Mammary microvascular endothelial cell (primary cell): ENCODE data around the gene CPEB1. TPM values are rescaled to one million over a fixed set of nuclear protein-coding genes. Genes with fewer than 3 reads are reported as not detected.

ENCODE experiments used
- total RNA-seq: library from RNA; depleted of rRNA; stranded (reverse); fragments of >200 nt; gene quantifications from 2 replicates; pipeline ENCODE4 v1.2.3, GENCODE V29; 2015

Gene CPEB1
- not detected in 2 replicates for total RNA-seq

GRCh38 chr15:82647045-82647834 lies at the start of gene CPEB1:
CPEB1 (minus strand) TSS chr15:82647363; CDS start chr15:82628459, 18,904 bp downstream.

DNA sequence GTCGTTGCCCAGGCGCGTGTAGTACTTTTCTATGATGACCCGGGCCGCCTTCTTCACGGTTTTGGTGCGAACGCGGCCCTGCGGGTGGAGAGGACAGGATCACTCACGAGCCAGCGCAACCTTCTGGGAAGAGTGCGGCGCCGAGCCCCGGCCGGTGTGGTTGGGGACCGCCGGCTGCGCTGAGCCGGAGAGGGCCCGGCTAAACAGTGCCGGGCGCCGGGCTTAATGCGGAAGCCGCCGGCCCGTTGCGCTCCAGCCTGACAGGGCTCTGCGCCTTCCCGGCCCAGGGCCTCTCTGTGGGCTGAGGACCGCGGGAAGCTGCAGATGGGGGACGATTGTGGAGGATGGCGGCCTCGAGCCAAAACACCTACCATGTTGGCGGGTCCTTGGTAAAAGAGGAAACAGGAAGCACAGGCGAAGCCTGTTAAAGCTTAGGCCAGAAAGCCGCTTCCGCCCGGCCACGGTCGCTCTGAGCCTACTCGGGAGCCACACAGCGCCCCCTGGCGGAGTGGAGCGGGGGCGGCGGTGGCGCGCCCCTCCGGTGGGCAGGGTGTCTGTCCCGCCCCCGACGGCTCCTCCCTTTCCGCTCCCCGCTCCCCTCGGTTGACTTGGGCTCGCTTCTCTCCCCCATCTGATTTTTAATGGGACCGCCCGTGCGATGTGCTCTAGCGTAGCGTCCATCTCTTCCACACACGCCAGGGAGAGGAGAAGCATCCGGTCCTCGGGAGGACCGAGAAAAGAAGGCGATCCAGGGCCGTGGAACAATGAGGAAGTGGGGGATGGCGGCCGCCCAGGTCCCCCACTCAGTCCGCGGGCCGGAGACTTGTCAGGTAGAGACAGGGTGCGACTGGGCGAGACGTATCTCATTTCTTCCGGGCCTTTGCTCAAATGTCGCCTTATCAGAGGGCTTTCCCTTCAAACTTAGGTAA lies 106.8 kb downstream of the CPEB1 start, which contains the start of gene RPS17:
Gene RPS17 (minus strand): TSS at position 403 of the 929 bp plus-strand sequence. CDS start 29 bp downstream, at position 374.

Other genes with a start within 250 kb of the CPEB1 start
- gene GOLGA6L9, start 217.5 kb downstream of the CPEB1 start, total RNA-seq, result 0.47 and 0.69 TPM in 2 replicates
- 3,563 and 3,598 TPM in 2 replicates for gene RPS17, start 106.9 kb downstream of the CPEB1 start, total RNA-seq
- gene AP3B2, start 62.5 kb upstream of the CPEB1 start, total RNA-seq, result not detected in 2 replicates
- gene FSD2, start 158.7 kb upstream of the CPEB1 start, total RNA-seq, result not detected in 2 replicates
- gene WHAMM, start 162.3 kb upstream of the CPEB1 start, total RNA-seq, result 5.1 and 5.5 TPM in 2 replicates